Prostate gland (tissue), 2 donors: ENCODE data around the gene AUTS2. TPM values are rescaled to one million over a fixed set of nuclear protein-coding genes. Genes with fewer than 3 reads are reported as not detected.

ENCODE experiments used
- DNase-seq: peaks from one replicate; pipeline ENCODE4 v3.0.0-alpha.2; 2019; ENCODE audit warnings: low spot score
- H3K27ac ChIP-seq, 2 donors: fragments of 200-600 bp; sonication (generic); 2 replicates each; pipeline ENCODE4 v1.5.1; 2017 to 2019
- H3K27me3 ChIP-seq: fragments of 200-600 bp; sonication (generic); replicated peaks from 2 replicates; pipeline ENCODE4 v1.5.1; 2019; ENCODE audit not compliant: insufficient read depth
- H3K36me3 ChIP-seq, 2 donors: fragments of 200-600 bp; sonication (generic); 1 replicate in 1 of 2; 2 replicates in 1 of 2; pipeline versions ENCODE4 v1.5.1 to v1.8.1; 2017 to 2019
- H3K4me1 ChIP-seq: fragments of 200-600 bp; sonication (generic); replicated peaks from 2 replicates; pipeline ENCODE4 v1.5.1; 2019
- H3K4me3 ChIP-seq, 2 donors: fragments of 200-600 bp; sonication (generic); 2 replicates each; pipeline ENCODE4 v1.5.1; 2017 to 2019
- H3K9me3 ChIP-seq: fragments of 200-600 bp; sonication (generic); 2 replicates; pipeline ENCODE4 v1.5.1; 2017
- CTCF ChIP-seq, 4 experiments: fragments of 200-600 bp in 2 of 4; fragments of 450-650 bp in 2 of 4; sonication (generic) in 2 of 4; IDR thresholded peaks; 1 replicate in 3 of 4; 2 replicates in 1 of 4; pipeline ENCODE4 v1.5.1; 2016 to 2019; ENCODE audit warnings: antibody characterized with exemption in 4 of 4, mild to moderate bottlenecking in 2 of 4, moderate library complexity in 2 of 4
- POLR2A ChIP-seq: fragments of 450-650 bp; IDR thresholded peaks from one replicate; pipeline ENCODE4 v1.6.1; 2016; ENCODE audit warnings: antibody characterized with exemption, mild to moderate bottlenecking
- POLR2AphosphoS5 ChIP-seq: sonication (generic); formaldehyde crosslinking; IDR thresholded peaks from one replicate; pipeline ENCODE4 v1.6.1; 2017; ENCODE audit warnings: antibody characterized with exemption
- WGBS: methylation state at CpG from one replicate; pipeline ENCODE4 v1.1.5; 2018; 5-methylcytosine and 5-hydroxymethylcytosine counted together
- intact Hi-C: fragments of 100-400 bp; cut with DNase I; formaldehyde crosslinking; loops from one replicate; pipeline ENCODE4 v1.14.2; 2022
- total RNA-seq, 2 donors: library from RNA; depleted of rRNA; stranded (reverse); fragments of >200 nt; gene quantifications; one replicate each; pipeline ENCODE4 v1.1.0, GENCODE V29; 2016

Gene AUTS2
- total RNA-seq, 2 donors from 2014 or later = 25.0 to 55.2 TPM

GRCh38 chr7:69691327-69691726 is 93.1 kb downstream of the AUTS2 start:
- Histone ChIP-seq H3K27me3 (no peaks in the 10 kb centered on the region), H3K36me3 (no peaks in the 10 kb centered on the region), H3K4me3 (no peak overlapping the region), H3K27ac (no peak overlapping the region), H3K9me3 (no peaks in the 10 kb centered on the region), H3K4me1 (peaks cover 6% of the 10 kb centered on the region)
- 92% methylated on average over 6 of the region's 6 CpGs for WGBS
- DNase-seq = no peak
- TF ChIP-seq POLR2AphosphoS5 (no peak), POLR2A (no peak), CTCF (IDR thresholded peaks at IDR 0.05) (no peak)
- intact Hi-C loops = no loop called here

- H3K4me3 ChIP-seq = no peak overlapping the region
- TF ChIP-seq POLR2AphosphoS5 = no peak
- no peak for TF ChIP-seq CTCF (IDR thresholded peaks at IDR 0.05)
- no peak for TF ChIP-seq POLR2A
- H3K27me3 ChIP-seq = no peaks in the 10 kb centered on the region
- WGBS = 85% methylated on average over 4 of the region's 4 CpGs
- peaks cover 6% of the 10 kb centered on the region for H3K4me1 ChIP-seq
- intact Hi-C loops = no loop called here
- DNase-seq = no peak
- H3K9me3 ChIP-seq = no peaks in the 10 kb centered on the region
- no peaks in the 10 kb centered on the region for H3K36me3 ChIP-seq
- no peak overlapping the region for H3K27ac ChIP-seq
These were observed 93.5 kb downstream of the AUTS2 start for GRCh38 chr7:69691734-69692133.

- TF ChIP-seq POLR2A (no peak), POLR2AphosphoS5 (no peak), CTCF (IDR thresholded peaks at IDR 0.05) (no peak)
- Histone ChIP-seq H3K27me3 (no peaks in the 10 kb centered on the region), H3K36me3 (no peaks in the 10 kb centered on the region), H3K9me3 (no peaks in the 10 kb centered on the region), H3K4me3 (no peak overlapping the region), H3K4me1 (peaks cover 4% of the 10 kb centered on the region), H3K27ac (no peak overlapping the region)
- DNase-seq = no peak
- intact Hi-C loops = no loop called here
- WGBS = 71% methylated on average over 3 of the region's 3 CpGs
These were observed 94.3 kb downstream of the AUTS2 start for GRCh38 chr7:69692611-69693010.

- intact Hi-C loops = no loop called here
- 89% methylated on average over 1 of the region's 1 CpG for WGBS
- Histone ChIP-seq H3K4me3 (no peak overlapping the region), H3K36me3 (no peaks in the 10 kb centered on the region), H3K27me3 (no peaks in the 10 kb centered on the region), H3K9me3 (no peaks in the 10 kb centered on the region), H3K27ac (no peak overlapping the region), H3K4me1 (peaks cover under 1% of the 10 kb centered on the region)
- DNase-seq = no peak
- no peak for TF ChIP-seq POLR2AphosphoS5
- no peak for TF ChIP-seq CTCF (IDR thresholded peaks at IDR 0.05)
- no peak for TF ChIP-seq POLR2A
These were observed 94.8 kb downstream of the AUTS2 start for GRCh38 chr7:69693042-69693441.

GRCh38 chr7:69696054-69696591 is 97.8 kb downstream of the AUTS2 start:
- no peaks in the 10 kb centered on the region for H3K4me1 ChIP-seq
- no peaks in the 10 kb centered on the region for H3K27me3 ChIP-seq
- DNase-seq = no peak
- no peaks in the 10 kb centered on the region for H3K9me3 ChIP-seq
- TF ChIP-seq CTCF (IDR thresholded peaks at IDR 0.05) (no peak), POLR2AphosphoS5 (no peak), POLR2A (no peak)
- H3K4me3 ChIP-seq = no peak overlapping the region
- intact Hi-C loops = no loop called here
- WGBS = 82% methylated on average over 7 of the region's 7 CpGs
- no peak overlapping the region for H3K27ac ChIP-seq
- H3K36me3 ChIP-seq = no peaks in the 10 kb centered on the region
